HCT116 (cell line): Measurements from ENCODE around the gene CELF4. TPM values are rescaled to one million over a fixed set of nuclear protein-coding genes. Genes with fewer than 3 reads are reported as not detected.

Experiments
- ATAC-seq: fragments of 200-7000 bp; cut with Tn5 transposase; 2 replicates; pipeline ENCODE4 v1.9.1; 2020; ENCODE audit warnings: mild to moderate bottlenecking, moderate library complexity
- BruUV-seq: library from RNA; stranded (reverse); fragments of 400-500 nt; replicated peaks from 2 replicates; lab custom pipeline; 2021; lab: Mats Ljungman, UMichigan
- CTCF ChIA-PET: fragments of 300-600 bp; sonication (Branson Sonifier 250); formaldehyde crosslinking; loops from one replicate; lab custom pipeline; 2021; ENCODE audit warnings: antibody characterized with exemption; lab: Charles Lee
- POLR2A ChIA-PET: fragments of 300-600, 350-600 bp; sonication (Branson Sonifier 250); formaldehyde crosslinking; loops from one replicate; lab custom pipeline; 2021; ENCODE audit warnings: antibody characterized with exemption; lab: Charles Lee
- RAD21 ChIA-PET, 2 experiments: fragments of 300-600 bp; sonication (Branson Sonifier 250); formaldehyde crosslinking; loops; one replicate each; lab custom pipeline; 2023; ENCODE audit warnings: low total read pairs in 2 of 2; ENCODE audit not compliant: uncharacterized antibody in 2 of 2, unreplicated experiment in 2 of 2, low non-redundant PET in 1 of 2; lab: Charles Lee
- DNase-seq: peaks from one replicate; pipeline ENCODE4 v3.0.0-alpha.2; 2010; ENCODE audit warnings: low read depth, low spot score
- H2AFZ ChIP-seq: fragments of 200-600 bp; shearing (Covaris generic), sonication (generic); 2 replicates; pipeline ENCODE4 v1.6.1; 2017; ENCODE audit warnings: low read depth, mixed run types, mixed read lengths, antibody characterized with exemption, low read length; ENCODE audit not compliant: poor library complexity, severe bottlenecking
- H3K27ac ChIP-seq: 2 replicates; pipeline ENCODE4 v1.5.1; 2012; ENCODE audit warnings: low read depth, low read length
- H3K27me3 ChIP-seq: fragments of 200-600 bp; sonication (generic); 2 replicates; pipeline ENCODE4 v1.6.1; 2016; ENCODE audit warnings: mixed run types, low read length, mixed read lengths; ENCODE audit not compliant: insufficient read depth
- H3K36me3 ChIP-seq, 2 experiments: fragments of 200-500 bp in 1 of 2; fragments of 200-600 bp in 1 of 2; sonication (Bioruptor generic) in 1 of 2; sonication (generic) in 1 of 2; 2 replicates each; pipeline versions ENCODE4 v1.5.1 to v1.6.1; 2014 to 2016; ENCODE audit warnings: low read length in 2 of 2, inconsistent platforms in 1 of 2, mixed read lengths in 1 of 2, mixed run types in 1 of 2; ENCODE audit not compliant: insufficient read depth in 2 of 2, control insufficient read depth in 1 of 2
- H3K4me1 ChIP-seq, 2 experiments: fragments of 200-600 bp in 1 of 2; sonication (generic) in 1 of 2; 2 replicates each; pipeline versions ENCODE4 v1.5.1 to v1.6.1; 2012 to 2017; ENCODE audit warnings: low read length in 2 of 2, inconsistent platforms in 1 of 2, mild to moderate bottlenecking in 1 of 2, mixed read lengths in 1 of 2, mixed run types in 1 of 2, moderate library complexity in 1 of 2; ENCODE audit not compliant: insufficient read depth in 2 of 2, control insufficient read depth in 1 of 2
- H3K4me2 ChIP-seq: fragments of 200-600 bp; sonication (generic); 2 replicates; pipeline ENCODE4 v1.6.1; 2017; ENCODE audit warnings: mixed run types, low read length, mixed read lengths
- H3K4me3 ChIP-seq, 2 experiments: fragments of 200-600 bp in 1 of 2; sonication (generic) in 1 of 2; replicated peaks in 1 of 2; 2 replicates each; pipeline ENCODE4 v1.5.1; 2011 to 2016; ENCODE audit warnings: low read length in 2 of 2, control low read depth in 1 of 2, low read depth in 1 of 2, mild to moderate bottlenecking in 1 of 2, mixed read lengths in 1 of 2, mixed run types in 1 of 2
- H3K79me2 ChIP-seq: fragments of 200-600 bp; sonication (generic); 2 replicates; pipeline ENCODE4 v1.6.1; 2017; ENCODE audit warnings: mild to moderate bottlenecking, mixed run types, low read length, moderate library complexity, mixed read lengths; ENCODE audit not compliant: insufficient read depth
- H3K9ac ChIP-seq: fragments of 200-600 bp; sonication (generic); 2 replicates; pipeline ENCODE4 v1.6.1; 2016; ENCODE audit warnings: low read length, mixed read lengths
- H3K9me2 ChIP-seq: fragments of 200-600 bp; sonication (generic), shearing (Covaris generic); 2 replicates; pipeline ENCODE4 v1.6.1; 2017; ENCODE audit warnings: mixed run types, mild to moderate bottlenecking, moderate library complexity; ENCODE audit not compliant: insufficient read depth
- H3K9me3 ChIP-seq, 2 experiments: fragments of 200-500 bp in 1 of 2; fragments of 200-600 bp in 1 of 2; sonication (Bioruptor generic) in 1 of 2; sonication (generic) in 1 of 2; 2 replicates each; pipeline ENCODE4 v1.6.1; 2014 to 2017; ENCODE audit warnings: low read length in 2 of 2, mixed read lengths in 2 of 2, inconsistent platforms in 1 of 2, low read depth in 1 of 2, mild to moderate bottlenecking in 1 of 2, mixed run types in 1 of 2, moderate library complexity in 1 of 2; ENCODE audit not compliant: control insufficient read depth in 1 of 2, insufficient read depth in 1 of 2
- H4K20me1 ChIP-seq: fragments of 200-600 bp; sonication (generic), shearing (Covaris generic); 2 replicates; pipeline ENCODE4 v1.6.1; 2017; ENCODE audit warnings: mixed run types, mild to moderate bottlenecking, moderate library complexity; ENCODE audit not compliant: insufficient read depth
- CBX3 ChIP-seq: IDR thresholded peaks from 2 replicates; pipeline ENCODE4 v1.6.1; 2012; ENCODE audit warnings: low read depth
- CEBPB ChIP-seq: IDR thresholded peaks from 2 replicates; pipeline ENCODE4 v1.6.1; 2012; ENCODE audit warnings: low read depth
- ELF1 ChIP-seq: IDR thresholded peaks from 2 replicates; pipeline ENCODE4 v1.6.1; 2012; ENCODE audit warnings: low read depth, borderline replicate concordance
- EZH2 ChIP-seq: fragments of 200-600 bp; sonication (generic); IDR thresholded peaks from 2 replicates; pipeline ENCODE4 v1.6.1; 2017; ENCODE audit warnings: antibody characterized with exemption, mixed run types
- JUND ChIP-seq: IDR thresholded peaks from 2 replicates; pipeline ENCODE4 v1.6.1; 2012
- POLR2A ChIP-seq: IDR thresholded peaks from 2 replicates; pipeline ENCODE4 v1.7.0; 2011; ENCODE audit warnings: borderline replicate concordance; ENCODE audit not compliant: insufficient read depth, insufficient read length; ENCODE audit errors: extremely low read depth
- POLR2AphosphoS5 ChIP-seq: IDR thresholded peaks from 2 replicates; pipeline ENCODE4 v1.6.1; 2011; ENCODE audit warnings: mild to moderate bottlenecking, low read depth, low read length, moderate library complexity
- RAD21 ChIP-seq: IDR thresholded peaks from 2 replicates; pipeline ENCODE4 v1.6.1; 2012; ENCODE audit warnings: low read depth, mild to moderate bottlenecking
- SRF ChIP-seq: IDR thresholded peaks from 2 replicates; pipeline ENCODE4 v1.6.1; 2012; ENCODE audit warnings: low read depth
- TCF7L2 ChIP-seq: IDR thresholded peaks from 2 replicates; pipeline ENCODE4 v1.7.0; 2011; ENCODE audit warnings: borderline replicate concordance, inconsistent platforms; ENCODE audit not compliant: insufficient read depth, insufficient read length; ENCODE audit errors: extremely low read depth
- ZFX ChIP-seq: fragments of 450-650 bp; IDR thresholded peaks from 2 replicates; pipeline ENCODE4 v1.6.1; 2017
- ZNF274 ChIP-seq: fragments of 200-500 bp; sonication (Bioruptor generic); IDR thresholded peaks from 2 replicates; pipeline ENCODE4 v1.6.1; 2014; ENCODE audit warnings: mild to moderate bottlenecking, low read depth, low read length, inconsistent platforms
- intact Hi-C: fragments of 100-400 bp; cut with micrococcal nuclease; formaldehyde crosslinking; loops from 2 replicates; pipeline ENCODE4 v1.10.0; 2022
- total RNA-seq: library from RNA; stranded (reverse); gene quantifications from one replicate; pipeline ENCODE4 v1.2.1, GENCODE V29; 2021; ENCODE audit not compliant: unreplicated experiment
- TF ChIP-seq, protein P1 (sequence below): IDR thresholded peaks from 2 replicates; pipeline ENCODE4 v1.6.1; 2012; ENCODE audit warnings: low read depth
- TF ChIP-seq, protein P2 (sequence below): IDR thresholded peaks from 2 replicates; pipeline ENCODE4 v1.6.1; 2012

The CELF4 gene
- total RNA-seq, 1 experiment from 2014 or later: not detected

DNA sequence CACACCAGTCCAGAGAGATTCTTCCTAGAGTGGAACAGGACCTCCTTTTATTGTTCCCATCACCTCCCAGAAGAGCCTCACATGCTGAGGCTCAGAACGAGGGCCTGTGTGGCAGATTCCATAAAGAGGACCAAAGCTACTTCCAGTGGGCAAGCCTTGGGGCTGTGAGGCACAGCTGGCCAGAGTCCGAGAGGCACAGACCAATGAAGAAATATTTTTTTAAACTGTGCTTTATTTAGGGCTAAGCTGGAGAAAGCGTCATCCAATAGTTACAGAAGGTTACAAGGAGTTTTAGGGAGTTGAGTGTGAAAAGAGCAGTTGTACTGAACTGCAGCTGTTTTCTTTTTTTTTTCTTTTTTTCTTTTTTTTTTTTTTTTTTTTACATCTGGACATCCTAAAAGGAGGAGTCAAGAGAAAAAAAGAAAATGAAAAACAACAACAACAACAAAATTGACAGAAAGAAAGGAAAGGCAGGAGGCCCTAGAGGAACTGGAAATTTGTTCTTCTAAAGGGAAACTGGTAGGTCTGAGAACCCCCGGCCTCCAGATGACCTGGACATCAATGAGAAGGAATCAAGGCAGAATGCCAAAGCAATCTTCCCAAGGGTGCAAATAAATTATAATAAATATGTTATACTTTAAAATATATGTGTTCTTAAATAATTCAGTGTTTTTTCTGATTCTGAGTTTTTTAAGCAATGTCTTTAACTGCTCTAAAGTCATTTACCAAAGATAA is 322.6 kb downstream of the CELF4 start (continued):
- TF ChIP-seq TCF7L2: no peak
- no peak for TF ChIP-seq EZH2
- no peak for TF ChIP-seq POLR2A
- no peak for TF ChIP-seq CEBPB
- no peak for TF ChIP-seq ZNF274
- TF ChIP-seq CBX3: no peak
- TF ChIP-seq ZFX: no peak
- TF ChIP-seq SRF: no peak

DNA sequence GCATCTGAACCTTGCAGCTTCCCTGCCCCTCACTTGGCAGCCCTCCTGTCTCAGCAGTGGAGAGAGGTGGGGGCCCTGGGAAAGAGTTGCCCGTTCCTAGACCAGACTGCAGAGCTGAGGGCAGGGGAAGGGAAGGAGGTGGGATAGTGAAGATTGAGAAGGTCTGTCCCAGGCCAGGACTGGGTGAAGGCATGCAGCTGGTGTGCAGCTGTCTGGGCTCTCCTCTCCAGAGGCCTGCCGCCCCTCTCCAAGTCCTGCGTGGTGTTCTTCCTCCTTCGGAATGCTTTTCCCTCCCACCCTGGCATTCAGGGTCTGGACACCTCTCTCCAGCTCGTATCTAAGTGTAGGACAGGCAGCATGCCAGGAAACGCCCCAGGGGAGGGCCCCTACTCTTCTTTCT is 323.5 kb downstream of the CELF4 start:
- no peaks in the 10 kb centered on the region for H3K9me2 ChIP-seq
- H3K9me3 ChIP-seq: no peaks in the 10 kb centered on the region
- H3K27me3 ChIP-seq: no peaks in the 10 kb centered on the region
- RAD21 ChIA-PET: no interaction called here
- CTCF ChIA-PET: no interaction called here
- H2AFZ ChIP-seq: no peak overlapping the region
- H3K9ac ChIP-seq: no peak overlapping the region
- no peaks in the 10 kb centered on the region for H3K79me2 ChIP-seq
- TF ChIP-seq POLR2A (no peak), SRF (no peak), JUND (no peak), ELF1 (no peak), RAD21 (no peak), CEBPB (no peak), POLR2AphosphoS5 (no peak)
- TF ChIP-seq, protein P1, sequence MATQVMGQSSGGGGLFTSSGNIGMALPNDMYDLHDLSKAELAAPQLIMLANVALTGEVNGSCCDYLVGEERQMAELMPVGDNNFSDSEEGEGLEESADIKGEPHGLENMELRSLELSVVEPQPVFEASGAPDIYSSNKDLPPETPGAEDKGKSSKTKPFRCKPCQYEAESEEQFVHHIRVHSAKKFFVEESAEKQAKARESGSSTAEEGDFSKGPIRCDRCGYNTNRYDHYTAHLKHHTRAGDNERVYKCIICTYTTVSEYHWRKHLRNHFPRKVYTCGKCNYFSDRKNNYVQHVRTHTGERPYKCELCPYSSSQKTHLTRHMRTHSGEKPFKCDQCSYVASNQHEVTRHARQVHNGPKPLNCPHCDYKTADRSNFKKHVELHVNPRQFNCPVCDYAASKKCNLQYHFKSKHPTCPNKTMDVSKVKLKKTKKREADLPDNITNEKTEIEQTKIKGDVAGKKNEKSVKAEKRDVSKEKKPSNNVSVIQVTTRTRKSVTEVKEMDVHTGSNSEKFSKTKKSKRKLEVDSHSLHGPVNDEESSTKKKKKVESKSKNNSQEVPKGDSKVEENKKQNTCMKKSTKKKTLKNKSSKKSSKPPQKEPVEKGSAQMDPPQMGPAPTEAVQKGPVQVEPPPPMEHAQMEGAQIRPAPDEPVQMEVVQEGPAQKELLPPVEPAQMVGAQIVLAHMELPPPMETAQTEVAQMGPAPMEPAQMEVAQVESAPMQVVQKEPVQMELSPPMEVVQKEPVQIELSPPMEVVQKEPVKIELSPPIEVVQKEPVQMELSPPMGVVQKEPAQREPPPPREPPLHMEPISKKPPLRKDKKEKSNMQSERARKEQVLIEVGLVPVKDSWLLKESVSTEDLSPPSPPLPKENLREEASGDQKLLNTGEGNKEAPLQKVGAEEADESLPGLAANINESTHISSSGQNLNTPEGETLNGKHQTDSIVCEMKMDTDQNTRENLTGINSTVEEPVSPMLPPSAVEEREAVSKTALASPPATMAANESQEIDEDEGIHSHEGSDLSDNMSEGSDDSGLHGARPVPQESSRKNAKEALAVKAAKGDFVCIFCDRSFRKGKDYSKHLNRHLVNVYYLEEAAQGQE: no peak
- TF ChIP-seq, protein P2, sequence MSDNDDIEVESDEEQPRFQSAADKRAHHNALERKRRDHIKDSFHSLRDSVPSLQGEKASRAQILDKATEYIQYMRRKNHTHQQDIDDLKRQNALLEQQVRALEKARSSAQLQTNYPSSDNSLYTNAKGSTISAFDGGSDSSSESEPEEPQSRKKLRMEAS: no peak
- BruUV-seq: no TSS peak
- DNase-seq: no peak
- intact Hi-C loops: no loop called here
- no peaks in the 10 kb centered on the region for H3K4me1 ChIP-seq
- H3K27ac ChIP-seq: no peak overlapping the region
- POLR2A ChIA-PET: no interaction called here
- no peak overlapping the region for H3K4me3 ChIP-seq
- no peaks in the 10 kb centered on the region for H3K36me3 ChIP-seq
- no peaks in the 10 kb centered on the region for H4K20me1 ChIP-seq
- H3K4me2 ChIP-seq: no peak overlapping the region
- no peak for ATAC-seq
